Spleen (tissue), 11 donors: ENCODE results near the gene HMCN1. TPM values are rescaled to one million over a fixed set of nuclear protein-coding genes. Genes with fewer than 3 reads are reported as not detected.

Source experiments
- DNase-seq: peaks from one replicate; pipeline ENCODE4 v3.0.0-alpha.2; 2020
- H3K27ac ChIP-seq, 8 donors: fragments of 200-600 bp; sonication (generic) in 7 of 8; 1 replicate in 4 of 8; 2 replicates in 4 of 8; pipeline versions ENCODE4 v1.5.0 to v1.8.0; 2016 to 2021; ENCODE audit warnings: inconsistent platforms in 4 of 8, mild to moderate bottlenecking in 4 of 8, moderate library complexity in 1 of 8
- H3K27me3 ChIP-seq, 7 donors: fragments of 200-600 bp; sonication (generic) in 6 of 7; replicated peaks in 1 of 7; 1 replicate in 4 of 7; 2 replicates in 3 of 7; pipeline versions ENCODE4 v1.5.0 to v1.8.0; 2016 to 2021; ENCODE audit warnings: inconsistent platforms in 3 of 7, mild to moderate bottlenecking in 1 of 7
- H3K36me3 ChIP-seq, 6 donors: fragments of 200-600 bp; sonication (generic) in 5 of 6; 1 replicate in 4 of 6; 2 replicates in 2 of 6; pipeline versions ENCODE4 v1.5.0 to v1.8.0; 2016 to 2021; ENCODE audit warnings: inconsistent platforms in 2 of 6
- H3K4me1 ChIP-seq, 6 donors: fragments of 200-600 bp; sonication (generic) in 5 of 6; 1 replicate in 3 of 6; 2 replicates in 3 of 6; pipeline versions ENCODE4 v1.5.0 to v1.8.0; 2016 to 2021; ENCODE audit warnings: inconsistent platforms in 3 of 6
- H3K4me3 ChIP-seq, 8 donors: fragments of 200-600 bp; sonication (generic) in 7 of 8; 1 replicate in 4 of 8; 2 replicates in 4 of 8; pipeline versions ENCODE4 v1.5.0 to v1.8.0; 2016 to 2021; ENCODE audit warnings: inconsistent platforms in 4 of 8, mild to moderate bottlenecking in 4 of 8, moderate library complexity in 2 of 8
- H3K9me3 ChIP-seq, 8 donors: fragments of 200-600 bp; sonication (generic) in 7 of 8; 1 replicate in 4 of 8; 2 replicates in 4 of 8; pipeline versions ENCODE4 v1.5.0 to v1.8.0; 2016 to 2021; ENCODE audit warnings: inconsistent platforms in 4 of 8
- POLR2A ChIP-seq, 3 donors: fragments of 450-650 bp; IDR thresholded peaks; one replicate each; pipeline ENCODE4 v1.5.1; 2017; ENCODE audit warnings: antibody characterized with exemption in 3 of 3, mild to moderate bottlenecking in 1 of 3
- POLR2AphosphoS5 ChIP-seq, 3 donors: sonication (generic); formaldehyde crosslinking; IDR thresholded peaks; one replicate each; pipeline ENCODE4 v1.5.1; 2017; ENCODE audit warnings: antibody characterized with exemption in 3 of 3
- WGBS, 5 donors: extraction: QIAGEN DNeasy Blood & Tissue Kit in 3 of 5; methylation state at CpG; one replicate each; pipeline versions ENCODE4 v1.1.5 to v1.1.7; 2013 to 2018; 5-methylcytosine and 5-hydroxymethylcytosine counted together
- intact Hi-C: fragments of 100-400 bp; cut with DNase I; formaldehyde crosslinking; loops from one replicate; pipeline ENCODE4 v1.15.0; 2023; ENCODE audit warnings: low total_unique reads
- polyA plus RNA-seq, 3 donors: library from polyadenylated mRNA; stranded (reverse); fragments of 200-250 nt; gene quantifications; one replicate each; pipeline ENCODE4 v1.2.1, GENCODE V29; 2013
- total RNA-seq, 7 donors: library from RNA; depleted of rRNA in 3 of 7; stranded (reverse); fragments of >200 nt in 3 of 7; fragmentation: NEBNext Ultra II Directional in 4 of 7; extraction: Animal tissue kit (Norgen Biotek cat#: 25700) in 4 of 7; gene quantifications; one replicate each; pipeline versions ENCODE4 v1.1.0 to v1.2.1, GENCODE V29; 2016 to 2021
- TF ChIP-seq, protein P1 (sequence below), 11 experiments: fragments of 200-600 bp in 7 of 11; fragments of 450-650 bp in 4 of 11; sonication (generic) in 4 of 11; IDR thresholded peaks in 8 of 11; conservative IDR thresholded peaks in 3 of 11; 1 replicate in 7 of 11; 2 replicates in 4 of 11; pipeline versions ENCODE4 v1.4.0 to v1.8.0; 2016 to 2021; ENCODE audit warnings: antibody characterized with exemption in 11 of 11, inconsistent platforms in 4 of 11, mild to moderate bottlenecking in 1 of 11
- donor health status: healthy with polysubstance abuse.
- donor health status: DM: no; HTN: no; CAD: no; lungs with moderate emphysema.
- donor health status: DM: no; HTN: no; CAD: no.
- donor health status: Bipolar disorder and iron deficiency.
- donor health status: healthy.
- donor health status: DM: no; HTN: no; CAD: no.
- donor health status: DM: yes; HTN: yes; CAD: no.

The HMCN1 gene
- total and polyA plus RNA-seq, 10 donors, result 1.2 to 28.8 (median 19.9) TPM

GRCh38 chr1:186193224-186193623, 459.0 kb downstream of the HMCN1 start:
- Histone ChIP-seq H3K27ac (no peak overlapping the region), H3K9me3 (peaks cover 0 to 3% (median 0%) of the 10 kb centered on the region in 8 donors), H3K27me3 (no peaks in the 10 kb centered on the region), H3K36me3 (peaks cover 0 to 9% (median 0%) of the 10 kb centered on the region in 6 donors), H3K4me1 (no peaks in the 10 kb centered on the region), H3K4me3 (no peak overlapping the region)
- WGBS, 5 donors, result 81 to 91% (median 89%) methylated on average over 2 of the region's 2 CpGs
- no peak for DNase-seq
- TF ChIP-seq, protein P1, sequence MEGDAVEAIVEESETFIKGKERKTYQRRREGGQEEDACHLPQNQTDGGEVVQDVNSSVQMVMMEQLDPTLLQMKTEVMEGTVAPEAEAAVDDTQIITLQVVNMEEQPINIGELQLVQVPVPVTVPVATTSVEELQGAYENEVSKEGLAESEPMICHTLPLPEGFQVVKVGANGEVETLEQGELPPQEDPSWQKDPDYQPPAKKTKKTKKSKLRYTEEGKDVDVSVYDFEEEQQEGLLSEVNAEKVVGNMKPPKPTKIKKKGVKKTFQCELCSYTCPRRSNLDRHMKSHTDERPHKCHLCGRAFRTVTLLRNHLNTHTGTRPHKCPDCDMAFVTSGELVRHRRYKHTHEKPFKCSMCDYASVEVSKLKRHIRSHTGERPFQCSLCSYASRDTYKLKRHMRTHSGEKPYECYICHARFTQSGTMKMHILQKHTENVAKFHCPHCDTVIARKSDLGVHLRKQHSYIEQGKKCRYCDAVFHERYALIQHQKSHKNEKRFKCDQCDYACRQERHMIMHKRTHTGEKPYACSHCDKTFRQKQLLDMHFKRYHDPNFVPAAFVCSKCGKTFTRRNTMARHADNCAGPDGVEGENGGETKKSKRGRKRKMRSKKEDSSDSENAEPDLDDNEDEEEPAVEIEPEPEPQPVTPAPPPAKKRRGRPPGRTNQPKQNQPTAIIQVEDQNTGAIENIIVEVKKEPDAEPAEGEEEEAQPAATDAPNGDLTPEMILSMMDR (IDR thresholded peaks at IDR 0.05 in 8 of 11, conservative IDR thresholded peaks at IDR 0.05 in 3 of 11), result no peak
- TF ChIP-seq POLR2A (IDR thresholded peaks at IDR 0.05) (no peak), POLR2AphosphoS5 (IDR thresholded peaks at IDR 0.05) (no peak)
- intact Hi-C loops, result no loop called here

GRCh38 chr1:186194107-186194756, 460.0 kb downstream of the HMCN1 start:
- no peak for TF ChIP-seq POLR2A (IDR thresholded peaks at IDR 0.05)
- TF ChIP-seq POLR2AphosphoS5 (IDR thresholded peaks at IDR 0.05), result no peak
- TF ChIP-seq, protein P1 (IDR thresholded peaks at IDR 0.05 in 8 of 11, conservative IDR thresholded peaks at IDR 0.05 in 3 of 11), result no peak
- Histone ChIP-seq H3K27ac (no peak overlapping the region), H3K4me1 (no peaks in the 10 kb centered on the region), H3K27me3 (no peaks in the 10 kb centered on the region), H3K9me3 (peaks cover 0 to 3% (median 0%) of the 10 kb centered on the region in 8 donors), H3K36me3 (peaks cover 0 to 6% (median 0%) of the 10 kb centered on the region in 6 donors), H3K4me3 (no peak overlapping the region)
- 78 to 94% (median 88%) methylated on average over 2 of the region's 2 CpGs for WGBS, 5 donors
- DNase-seq, result no peak
- intact Hi-C loops, result no loop called here

- Histone ChIP-seq H3K27me3 (no peaks in the 10 kb centered on the region), H3K36me3 (no peaks in the 10 kb centered on the region), H3K27ac (no peak overlapping the region), H3K9me3 (peaks cover 0 to 3% (median 0%) of the 10 kb centered on the region in 8 donors), H3K4me1 (no peaks in the 10 kb centered on the region), H3K4me3 (no peak overlapping the region)
- intact Hi-C loops, result no loop called here
- WGBS, 5 donors, result 39 to 76% (median 52%) methylated on average over 3 of the region's 3 CpGs
- TF ChIP-seq, protein P1 (IDR thresholded peaks at IDR 0.05 in 8 of 11, conservative IDR thresholded peaks at IDR 0.05 in 3 of 11), result no peak
- TF ChIP-seq POLR2AphosphoS5 (IDR thresholded peaks at IDR 0.05), result no peak
- no peak for TF ChIP-seq POLR2A (IDR thresholded peaks at IDR 0.05)
- no peak for DNase-seq
These were observed 461.3 kb downstream of the HMCN1 start for GRCh38 chr1:186195377-186195931.

- Histone ChIP-seq H3K4me3 (no peak overlapping the region), H3K27me3 (no peaks in the 10 kb centered on the region), H3K27ac (no peak overlapping the region), H3K4me1 (no peaks in the 10 kb centered on the region), H3K36me3 (no peaks in the 10 kb centered on the region), H3K9me3 (no peaks in the 10 kb centered on the region)
- intact Hi-C loops, result no loop called here
- no peak for DNase-seq
- 88 to 96% (median 96%) methylated on average over 5 of the region's 5 CpGs for WGBS, 5 donors
- no peak for TF ChIP-seq POLR2AphosphoS5 (IDR thresholded peaks at IDR 0.05)
- TF ChIP-seq, protein P1 (IDR thresholded peaks at IDR 0.05 in 8 of 11, conservative IDR thresholded peaks at IDR 0.05 in 3 of 11), result no peak
- TF ChIP-seq POLR2A (IDR thresholded peaks at IDR 0.05), result no peak
These were observed 468.1 kb downstream of the HMCN1 start for GRCh38 chr1:186202271-186202764.
